ENCODE results near the gene NAV2. TPM values are rescaled to one million over a fixed set of nuclear protein-coding genes. Genes with fewer than 3 reads are reported as not detected.

Gene NAV2
- polyA plus RNA-seq, 1 experiment, result 5.1 TPM

DNA sequence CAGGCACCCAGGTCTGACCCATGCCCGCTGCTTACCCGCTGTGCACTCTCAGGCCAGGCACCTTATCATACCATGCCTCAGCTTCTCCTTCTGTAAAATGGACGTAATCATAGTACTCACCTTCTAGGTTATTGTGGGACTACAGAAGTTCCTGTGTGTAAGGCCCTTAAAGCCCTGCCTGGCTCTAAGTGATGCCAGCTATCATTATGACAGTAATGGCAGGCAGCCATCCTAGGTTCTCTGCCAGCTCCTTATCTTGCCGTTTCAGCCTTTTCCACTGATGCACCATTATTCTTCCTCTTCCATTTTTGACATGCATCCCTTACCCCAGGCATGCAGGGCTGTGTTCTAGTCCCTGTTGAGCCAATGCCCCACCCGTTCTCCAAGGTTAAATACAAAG is 389.8 kb downstream of the NAV2 start:
- no peak for DNase-seq (ENCODE audit: low read depth, low spot score)
- ChIA-PET POLR2A (no interaction called here), CTCF (interaction anchor here (0.8 to 2.1 kb wide), 3 partner anchors 9 to 148 kb away, joined by 3 to 6 read pairs (median 4); no protein-coding TSS in a partner anchor)
- Histone ChIP-seq H3K27ac (ENCODE audit: low read depth, low read length) (no peak overlapping the region), H3K9me3 (ENCODE audit: control insufficient read depth, insufficient read depth, low read length) (no peaks in the 10 kb centered on the region), H3K27me3 (ENCODE audit: control insufficient read depth, insufficient read depth, low read length) (no peaks in the 10 kb centered on the region), H3K4me3 (ENCODE audit: low read depth, low read length) (no peak overlapping the region)
- TF ChIP-seq, protein P1, sequence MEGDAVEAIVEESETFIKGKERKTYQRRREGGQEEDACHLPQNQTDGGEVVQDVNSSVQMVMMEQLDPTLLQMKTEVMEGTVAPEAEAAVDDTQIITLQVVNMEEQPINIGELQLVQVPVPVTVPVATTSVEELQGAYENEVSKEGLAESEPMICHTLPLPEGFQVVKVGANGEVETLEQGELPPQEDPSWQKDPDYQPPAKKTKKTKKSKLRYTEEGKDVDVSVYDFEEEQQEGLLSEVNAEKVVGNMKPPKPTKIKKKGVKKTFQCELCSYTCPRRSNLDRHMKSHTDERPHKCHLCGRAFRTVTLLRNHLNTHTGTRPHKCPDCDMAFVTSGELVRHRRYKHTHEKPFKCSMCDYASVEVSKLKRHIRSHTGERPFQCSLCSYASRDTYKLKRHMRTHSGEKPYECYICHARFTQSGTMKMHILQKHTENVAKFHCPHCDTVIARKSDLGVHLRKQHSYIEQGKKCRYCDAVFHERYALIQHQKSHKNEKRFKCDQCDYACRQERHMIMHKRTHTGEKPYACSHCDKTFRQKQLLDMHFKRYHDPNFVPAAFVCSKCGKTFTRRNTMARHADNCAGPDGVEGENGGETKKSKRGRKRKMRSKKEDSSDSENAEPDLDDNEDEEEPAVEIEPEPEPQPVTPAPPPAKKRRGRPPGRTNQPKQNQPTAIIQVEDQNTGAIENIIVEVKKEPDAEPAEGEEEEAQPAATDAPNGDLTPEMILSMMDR (IDR thresholded peaks at IDR 0.05; ENCODE audit: low read depth, low read length), result no peak

DNA sequence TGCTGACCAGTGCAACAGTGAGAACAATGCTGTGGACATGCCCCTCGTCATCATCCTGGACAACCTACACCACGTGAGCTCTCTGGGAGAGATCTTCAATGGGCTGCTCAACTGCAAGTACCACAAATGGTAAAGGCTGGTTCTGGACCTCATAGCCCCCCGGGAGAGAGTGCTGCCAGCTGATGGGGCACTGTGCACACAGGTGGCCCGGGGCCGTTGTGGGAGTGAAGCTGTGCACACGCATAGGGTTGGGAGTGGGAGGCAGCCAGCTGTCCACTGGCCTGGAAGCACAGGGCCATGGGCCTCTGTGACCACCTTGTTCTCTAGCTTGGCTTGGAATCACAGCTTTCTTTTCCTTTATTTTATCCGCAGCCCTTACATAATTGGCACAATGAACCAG is 390.6 kb downstream of the NAV2 start:
- Histone ChIP-seq H3K4me3 (ENCODE audit: low read depth, low read length) (no peak overlapping the region), H3K27ac (ENCODE audit: low read depth, low read length) (no peak overlapping the region), H3K9me3 (ENCODE audit: control insufficient read depth, insufficient read depth, low read length) (no peaks in the 10 kb centered on the region), H3K27me3 (ENCODE audit: control insufficient read depth, insufficient read depth, low read length) (no peaks in the 10 kb centered on the region)
- DNase-seq (ENCODE audit: low read depth, low spot score), result no peak
- ChIA-PET CTCF (interaction anchor here (0.6 to 0.9 kb wide), 3 partner anchors 8 to 171 kb away, joined by 4 to 5 read pairs (median 5); no protein-coding TSS in a partner anchor), POLR2A (no interaction called here)
- TF ChIP-seq, protein P1 (IDR thresholded peaks at IDR 0.05; ENCODE audit: low read depth, low read length), result no peak

DNA sequence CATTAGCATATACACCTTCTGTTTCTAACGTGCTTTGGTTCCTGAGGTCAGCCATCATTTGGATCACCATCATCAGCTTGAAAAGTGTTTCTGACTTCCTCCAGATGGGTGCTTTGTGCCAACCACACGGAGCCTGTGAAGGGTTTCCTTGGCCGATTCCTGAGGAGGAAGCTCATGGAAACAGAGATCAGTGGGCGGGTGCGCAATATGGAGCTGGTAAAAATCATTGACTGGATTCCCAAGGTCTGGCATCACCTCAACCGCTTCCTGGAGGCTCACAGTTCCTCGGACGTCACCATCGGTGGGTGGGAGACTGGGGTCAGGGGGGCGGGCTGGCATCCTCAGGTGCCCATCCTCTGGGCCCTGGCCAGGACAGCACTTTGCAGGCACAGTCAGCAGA is 392.8 kb downstream of the NAV2 start:
- H3K9me3 ChIP-seq (ENCODE audit: control insufficient read depth, insufficient read depth, low read length), result no peaks in the 10 kb centered on the region
- DNase-seq (ENCODE audit: low read depth, low spot score), result no peak
- no peak overlapping the region for H3K27ac ChIP-seq (ENCODE audit: low read depth, low read length)
- TF ChIP-seq, protein P1 (IDR thresholded peaks at IDR 0.05; ENCODE audit: low read depth, low read length), result no peak
- H3K27me3 ChIP-seq (ENCODE audit: control insufficient read depth, insufficient read depth, low read length), result no peaks in the 10 kb centered on the region
- ChIA-PET POLR2A (interaction anchor here (0.6 kb wide), 1 partner anchor 55 kb away, joined by 3 read pairs; no protein-coding TSS in a partner anchor), CTCF (interaction anchor here (0.6 to 1.7 kb wide), 3 partner anchors 23 to 152 kb away, joined by 3 to 9 read pairs (median 4); no protein-coding TSS in a partner anchor)
- no peak overlapping the region for H3K4me3 ChIP-seq (ENCODE audit: low read depth, low read length)

DNA sequence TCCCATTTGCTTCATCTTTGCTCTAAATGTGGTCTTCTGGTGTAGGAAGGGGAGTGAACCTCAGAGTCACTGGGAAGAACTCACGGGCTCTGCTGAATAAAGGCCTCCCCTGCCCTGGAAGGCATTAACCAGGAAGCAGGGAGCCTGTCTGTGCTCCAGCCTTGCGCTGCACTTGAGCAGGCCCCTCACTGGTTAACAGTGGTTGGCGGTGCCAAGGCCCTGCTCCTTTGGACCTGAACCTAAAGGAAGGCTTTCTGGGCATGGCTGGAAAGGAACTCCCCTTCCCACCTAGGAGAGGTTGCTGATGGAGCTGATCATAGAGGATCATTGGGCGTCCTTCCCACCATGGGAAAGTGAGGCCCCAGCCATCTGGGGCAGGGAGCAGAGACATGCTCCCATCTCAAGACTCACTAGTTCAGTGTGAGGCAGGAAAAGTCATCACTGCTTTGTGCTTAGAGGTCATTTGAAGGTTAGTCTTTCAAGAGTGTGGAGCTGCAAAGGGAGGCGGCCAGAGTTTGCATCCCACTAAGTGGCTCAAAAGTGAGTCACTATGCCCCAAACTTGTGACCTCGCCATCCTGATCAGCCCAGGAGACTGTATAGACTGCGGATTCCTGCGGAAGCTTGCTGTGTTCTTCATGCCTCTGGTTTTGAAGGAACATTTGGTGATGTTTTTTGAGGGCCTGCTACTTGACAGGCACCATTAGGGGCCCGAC is 397.3 kb downstream of the NAV2 start:
- peak overlapping the region; percentile 31 for H3K27ac ChIP-seq (ENCODE audit: low read depth, low read length)
- ChIA-PET POLR2A (no interaction called here), CTCF (interaction anchor here (1.0 to 10.2 kb wide), 11 partner anchors 12 to 206 kb away, joined by 3 to 78 read pairs (median 7); no protein-coding TSS in a partner anchor)
- H3K9me3 ChIP-seq (ENCODE audit: control insufficient read depth, insufficient read depth, low read length), result no peaks in the 10 kb centered on the region
- H3K4me3 ChIP-seq (ENCODE audit: low read depth, low read length), result no peak overlapping the region
- TF ChIP-seq, protein P1 (IDR thresholded peaks at IDR 0.05; ENCODE audit: low read depth, low read length), result no peak
- no peak for DNase-seq (ENCODE audit: low read depth, low spot score)
- H3K27me3 ChIP-seq (ENCODE audit: control insufficient read depth, insufficient read depth, low read length), result no peaks in the 10 kb centered on the region
